ENCODE results near the gene RAB38.

RAB38 gene

GRCh38 chr11:88103337-88104206, 71.7 kb downstream of the RAB38 start:
- no peak for DNase-seq (ENCODE audit: low read depth)

GRCh38 chr11:88102598-88102934, 72.7 kb downstream of the RAB38 start:
- no peak for DNase-seq (ENCODE audit: low read depth)

GRCh38 chr11:88101881-88102597, 73.2 kb downstream of the RAB38 start:
- DNase-seq (ENCODE audit: low read depth) = no peak

GRCh38 chr11:88100151-88100550, 75.1 kb downstream of the RAB38 start:
- no peak for DNase-seq (ENCODE audit: low read depth)

- DNase-seq (ENCODE audit: low read depth) = no peak
Measured at GRCh38 chr11:88098289-88098688, 77.0 kb downstream of the RAB38 start.

- no peak for DNase-seq (ENCODE audit: low read depth)
Measured at GRCh38 chr11:88089134-88089533, 86.1 kb downstream of the RAB38 start.

- no peak for DNase-seq (ENCODE audit: low read depth)
Measured at GRCh38 chr11:88087337-88087736, 87.9 kb downstream of the RAB38 start.

GRCh38 chr11:88086297-88086696, 88.9 kb downstream of the RAB38 start:
- DNase-seq (ENCODE audit: low read depth) = no peak

- DNase-seq (ENCODE audit: low read depth) = no peak
Measured at GRCh38 chr11:88070437-88070836, 104.8 kb downstream of the RAB38 start.

- DNase-seq (ENCODE audit: low read depth) = no peak
Measured at GRCh38 chr11:88068848-88069554, 106.2 kb downstream of the RAB38 start.

- DNase-seq (ENCODE audit: low read depth) = no peak
Measured at GRCh38 chr11:88066090-88066489, 109.2 kb downstream of the RAB38 start.

GRCh38 chr11:88064097-88064705, 111.0 kb downstream of the RAB38 start:
- DNase-seq (ENCODE audit: low read depth) = no peak
